Measurements from ENCODE around the gene CD302. TPM values are rescaled to one million over a fixed set of nuclear protein-coding genes. Genes with fewer than 3 reads are reported as not detected.

Gene CD302
- total and polyA plus RNA-seq, 10 of the 15 experiments (the other 5 are each of a cell fraction or from before 2014, with no cell fraction given), result 0.48 to 4.0 (median 2.1) TPM

- TF ChIP-seq REST (IDR thresholded peaks at IDR 0.05; ENCODE audit: low read depth, low read length) (no peak), DPF2 (IDR thresholded peaks at IDR 0.05) (no peak), NR2C1 (IDR thresholded peaks at IDR 0.05) (no peak), ZBTB33 (IDR thresholded peaks at IDR 0.05) (no peak), SIN3A (IDR thresholded peaks at IDR 0.05; ENCODE audit: low read depth, low read length) (no peak), PBX3 (IDR thresholded peaks at IDR 0.05; ENCODE audit: insufficient replicate concordance, low read depth, low read length) (no peak), BRCA1 (IDR thresholded peaks at IDR 0.05; ENCODE audit: low read depth, low read length) (no peak), NFXL1 (IDR thresholded peaks at IDR 0.05; ENCODE audit: borderline replicate concordance) (no peak), PML (IDR thresholded peaks at IDR 0.05; ENCODE audit: low read length) (no peak), ZNF622 (IDR thresholded peaks at IDR 0.05) (no peak), RBBP5 (conservative IDR thresholded peaks at IDR 0.05) (no peak)
- TF ChIP-seq, protein P1, sequence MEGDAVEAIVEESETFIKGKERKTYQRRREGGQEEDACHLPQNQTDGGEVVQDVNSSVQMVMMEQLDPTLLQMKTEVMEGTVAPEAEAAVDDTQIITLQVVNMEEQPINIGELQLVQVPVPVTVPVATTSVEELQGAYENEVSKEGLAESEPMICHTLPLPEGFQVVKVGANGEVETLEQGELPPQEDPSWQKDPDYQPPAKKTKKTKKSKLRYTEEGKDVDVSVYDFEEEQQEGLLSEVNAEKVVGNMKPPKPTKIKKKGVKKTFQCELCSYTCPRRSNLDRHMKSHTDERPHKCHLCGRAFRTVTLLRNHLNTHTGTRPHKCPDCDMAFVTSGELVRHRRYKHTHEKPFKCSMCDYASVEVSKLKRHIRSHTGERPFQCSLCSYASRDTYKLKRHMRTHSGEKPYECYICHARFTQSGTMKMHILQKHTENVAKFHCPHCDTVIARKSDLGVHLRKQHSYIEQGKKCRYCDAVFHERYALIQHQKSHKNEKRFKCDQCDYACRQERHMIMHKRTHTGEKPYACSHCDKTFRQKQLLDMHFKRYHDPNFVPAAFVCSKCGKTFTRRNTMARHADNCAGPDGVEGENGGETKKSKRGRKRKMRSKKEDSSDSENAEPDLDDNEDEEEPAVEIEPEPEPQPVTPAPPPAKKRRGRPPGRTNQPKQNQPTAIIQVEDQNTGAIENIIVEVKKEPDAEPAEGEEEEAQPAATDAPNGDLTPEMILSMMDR (IDR thresholded peaks at IDR 0.05 in 2 of 3, conservative IDR thresholded peaks at IDR 0.05 in 1 of 3; ENCODE audit: control insufficient read depth in 2 of 3, extremely low read depth in 1 of 3, insufficient read depth in 1 of 3, low read depth in 3 of 3, low read length in 3 of 3), result no peak
Observed at GRCh38 chr2:159783556-159783955, 14.5 kb downstream of the CD302 start (continued).
